Panc1 (cell line): ENCODE data around the gene SV2C. TPM values are rescaled to one million over a fixed set of nuclear protein-coding genes. Genes with fewer than 3 reads are reported as not detected.

Source experiments
- ATAC-seq: fragments of 200-7000 bp; cut with Tn5 transposase; 2 replicates; pipeline ENCODE4 v1.9.1; 2020; ENCODE audit warnings: mild to moderate bottlenecking, moderate library complexity
- BruUV-seq: library from RNA; stranded (reverse); fragments of 400-500 nt; replicated peaks from 2 replicates; lab custom pipeline; 2021; lab: Mats Ljungman, UMichigan
- CTCF ChIA-PET: fragments of 300-600 bp; sonication (Branson Sonifier 250); formaldehyde crosslinking; loops from one replicate; lab custom pipeline; 2022; ENCODE audit warnings: antibody characterized with exemption; lab: Charles Lee
- POLR2A ChIA-PET: fragments of 300-600 bp; sonication (Branson Sonifier 250); formaldehyde crosslinking; loops from one replicate; lab custom pipeline; 2022; ENCODE audit warnings: antibody characterized with exemption; lab: Charles Lee
- DNase-seq: peaks from one replicate; pipeline ENCODE4 v3.0.0-alpha.2; 2010; ENCODE audit warnings: low read depth, low spot score
- H3K27ac ChIP-seq: 2 replicates; pipeline ENCODE4 v1.5.1; 2011; ENCODE audit warnings: mild to moderate bottlenecking, low read length, inconsistent platforms
- H3K27me3 ChIP-seq: fragments of 200-500 bp; sonication (Bioruptor generic); 2 replicates; pipeline ENCODE4 v1.6.0; 2014; ENCODE audit warnings: low read length, inconsistent platforms; ENCODE audit not compliant: control insufficient read depth, insufficient read depth
- H3K36me3 ChIP-seq: fragments of 200-500 bp; sonication (Bioruptor generic); 2 replicates; pipeline ENCODE4 v1.5.1; 2014; ENCODE audit warnings: inconsistent platforms, mild to moderate bottlenecking, low read length, moderate library complexity; ENCODE audit not compliant: control insufficient read depth, insufficient read depth
- H3K4me1 ChIP-seq: 2 replicates; pipeline ENCODE4 v1.5.1; 2011; ENCODE audit warnings: inconsistent platforms, mild to moderate bottlenecking, low read length, moderate library complexity; ENCODE audit not compliant: control insufficient read depth, insufficient read depth
- H3K4me3 ChIP-seq, 2 experiments: 2 replicates each; pipeline ENCODE4 v1.5.1; 2011 to 2012; ENCODE audit warnings: low read depth in 2 of 2, low read length in 2 of 2, mild to moderate bottlenecking in 2 of 2, inconsistent platforms in 1 of 2, moderate library complexity in 1 of 2
- H3K9me3 ChIP-seq: fragments of 200-500 bp; sonication (Bioruptor generic); 2 replicates; pipeline ENCODE4 v1.5.1; 2014; ENCODE audit warnings: low read depth, mild to moderate bottlenecking, inconsistent platforms, low read length, moderate library complexity; ENCODE audit not compliant: control insufficient read depth, insufficient read depth
- CTCF ChIP-seq: fragments of 450-650 bp; IDR thresholded peaks from 2 replicates; pipeline ENCODE4 v1.5.1; 2017; ENCODE audit warnings: mild to moderate bottlenecking
- POLR2AphosphoS5 ChIP-seq: IDR thresholded peaks from 2 replicates; pipeline ENCODE4 v1.6.1; 2012; ENCODE audit warnings: mild to moderate bottlenecking, low read depth, low read length, moderate library complexity
- SIN3A ChIP-seq: IDR thresholded peaks from 2 replicates; pipeline ENCODE4 v1.6.1; 2012; ENCODE audit warnings: low read depth, mild to moderate bottlenecking, low read length, moderate library complexity, borderline replicate concordance; ENCODE audit not compliant: insufficient read depth
- TCF7L2 ChIP-seq: IDR thresholded peaks from 2 replicates; pipeline ENCODE4 v1.6.1; 2011; ENCODE audit warnings: mild to moderate bottlenecking, low read depth, low read length, inconsistent platforms
- in situ Hi-C: cut with HindIII; loops from 2 replicates; pipeline ENCODE4 v1.10.0; 2016; ENCODE audit warnings: low sequenced_read_pairs, low pct_unique_long_range_greater_than_20kb
- intact Hi-C: fragments of 100-400 bp; cut with micrococcal nuclease; formaldehyde crosslinking; loops from one replicate; pipeline ENCODE4 v1.10.0; 2022; ENCODE audit not compliant: unreplicated experiment
- total RNA-seq: library from RNA; stranded (reverse); gene quantifications from one replicate; pipeline ENCODE4 v1.2.1, GENCODE V29; 2021; ENCODE audit not compliant: unreplicated experiment
- TF ChIP-seq, protein P1 (sequence below), 2 experiments: IDR thresholded peaks; 2 replicates each; pipeline ENCODE4 v1.6.1; 2011 to 2012; ENCODE audit warnings: low read depth in 2 of 2, control low read depth in 1 of 2, low read length in 1 of 2, mild to moderate bottlenecking in 1 of 2, moderate library complexity in 1 of 2; ENCODE audit not compliant: insufficient read depth in 1 of 2

Gene SV2C
- total RNA-seq, 1 experiment from 2014 or later, result not detected

- intact Hi-C loops (loop anchor here (10.0 kb wide), 1 partner anchor 368 kb away; no protein-coding TSS in a partner anchor), in situ Hi-C loops (no loop called here)
- Histone ChIP-seq H3K27ac (no peak overlapping the region), H3K4me1 (no peaks in the 10 kb centered on the region), H3K9me3 (no peaks in the 10 kb centered on the region), H3K4me3 (no peak overlapping the region), H3K36me3 (no peaks in the 10 kb centered on the region), H3K27me3 (peaks cover 20% of the 10 kb centered on the region)
- ChIA-PET POLR2A (no interaction called here), CTCF (no interaction called here)
- DNase-seq (no peak), ATAC-seq (no peak)
- TF ChIP-seq POLR2AphosphoS5 (no peak), TCF7L2 (no peak), SIN3A (no peak), CTCF (no peak)
- TF ChIP-seq, protein P1, sequence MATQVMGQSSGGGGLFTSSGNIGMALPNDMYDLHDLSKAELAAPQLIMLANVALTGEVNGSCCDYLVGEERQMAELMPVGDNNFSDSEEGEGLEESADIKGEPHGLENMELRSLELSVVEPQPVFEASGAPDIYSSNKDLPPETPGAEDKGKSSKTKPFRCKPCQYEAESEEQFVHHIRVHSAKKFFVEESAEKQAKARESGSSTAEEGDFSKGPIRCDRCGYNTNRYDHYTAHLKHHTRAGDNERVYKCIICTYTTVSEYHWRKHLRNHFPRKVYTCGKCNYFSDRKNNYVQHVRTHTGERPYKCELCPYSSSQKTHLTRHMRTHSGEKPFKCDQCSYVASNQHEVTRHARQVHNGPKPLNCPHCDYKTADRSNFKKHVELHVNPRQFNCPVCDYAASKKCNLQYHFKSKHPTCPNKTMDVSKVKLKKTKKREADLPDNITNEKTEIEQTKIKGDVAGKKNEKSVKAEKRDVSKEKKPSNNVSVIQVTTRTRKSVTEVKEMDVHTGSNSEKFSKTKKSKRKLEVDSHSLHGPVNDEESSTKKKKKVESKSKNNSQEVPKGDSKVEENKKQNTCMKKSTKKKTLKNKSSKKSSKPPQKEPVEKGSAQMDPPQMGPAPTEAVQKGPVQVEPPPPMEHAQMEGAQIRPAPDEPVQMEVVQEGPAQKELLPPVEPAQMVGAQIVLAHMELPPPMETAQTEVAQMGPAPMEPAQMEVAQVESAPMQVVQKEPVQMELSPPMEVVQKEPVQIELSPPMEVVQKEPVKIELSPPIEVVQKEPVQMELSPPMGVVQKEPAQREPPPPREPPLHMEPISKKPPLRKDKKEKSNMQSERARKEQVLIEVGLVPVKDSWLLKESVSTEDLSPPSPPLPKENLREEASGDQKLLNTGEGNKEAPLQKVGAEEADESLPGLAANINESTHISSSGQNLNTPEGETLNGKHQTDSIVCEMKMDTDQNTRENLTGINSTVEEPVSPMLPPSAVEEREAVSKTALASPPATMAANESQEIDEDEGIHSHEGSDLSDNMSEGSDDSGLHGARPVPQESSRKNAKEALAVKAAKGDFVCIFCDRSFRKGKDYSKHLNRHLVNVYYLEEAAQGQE (IDR thresholded peaks at IDR 0.05; ENCODE audit: insufficient read depth in 1 of 2, low read depth in 2 of 2, low read length in 1 of 2), result no peak
- BruUV-seq, result no TSS peak
These were observed 169.3 kb downstream of the SV2C start for GRCh38 chr5:76252437-76252836.

- peak; percentile 85 for TF ChIP-seq CTCF
- no peak for TF ChIP-seq TCF7L2
- TF ChIP-seq POLR2AphosphoS5, result no peak
- TF ChIP-seq, protein P1 (IDR thresholded peaks at IDR 0.05; ENCODE audit: insufficient read depth in 1 of 2, low read depth in 2 of 2, low read length in 1 of 2), result no peak
- intact Hi-C loops, result loop anchor here (2.0 to 10.0 kb wide), 2 partner anchors 372 to 522 kb away; no protein-coding TSS in a partner anchor
- CTCF ChIA-PET, result interaction anchor here (0.6 kb wide), 1 partner anchor 1207 kb away, joined by 3 read pairs; no protein-coding TSS in a partner anchor
- in situ Hi-C loops, result no loop called here
- H3K27me3 ChIP-seq, result peaks cover 17% of the 10 kb centered on the region
- POLR2A ChIA-PET, result no interaction called here
- no peak overlapping the region for H3K4me3 ChIP-seq
- no peaks in the 10 kb centered on the region for H3K4me1 ChIP-seq
- DNase-seq, result peak; percentile 42
- H3K9me3 ChIP-seq, result no peaks in the 10 kb centered on the region
- peak; percentile 97 for ATAC-seq
- no TSS peak for BruUV-seq
- H3K27ac ChIP-seq, result no peak overlapping the region
- no peaks in the 10 kb centered on the region for H3K36me3 ChIP-seq
These were observed 173.1 kb downstream of the SV2C start for GRCh38 chr5:76256116-76256889.
